ENCODE measurements around the gene FKBP11.

FKBP11 gene

DNA sequence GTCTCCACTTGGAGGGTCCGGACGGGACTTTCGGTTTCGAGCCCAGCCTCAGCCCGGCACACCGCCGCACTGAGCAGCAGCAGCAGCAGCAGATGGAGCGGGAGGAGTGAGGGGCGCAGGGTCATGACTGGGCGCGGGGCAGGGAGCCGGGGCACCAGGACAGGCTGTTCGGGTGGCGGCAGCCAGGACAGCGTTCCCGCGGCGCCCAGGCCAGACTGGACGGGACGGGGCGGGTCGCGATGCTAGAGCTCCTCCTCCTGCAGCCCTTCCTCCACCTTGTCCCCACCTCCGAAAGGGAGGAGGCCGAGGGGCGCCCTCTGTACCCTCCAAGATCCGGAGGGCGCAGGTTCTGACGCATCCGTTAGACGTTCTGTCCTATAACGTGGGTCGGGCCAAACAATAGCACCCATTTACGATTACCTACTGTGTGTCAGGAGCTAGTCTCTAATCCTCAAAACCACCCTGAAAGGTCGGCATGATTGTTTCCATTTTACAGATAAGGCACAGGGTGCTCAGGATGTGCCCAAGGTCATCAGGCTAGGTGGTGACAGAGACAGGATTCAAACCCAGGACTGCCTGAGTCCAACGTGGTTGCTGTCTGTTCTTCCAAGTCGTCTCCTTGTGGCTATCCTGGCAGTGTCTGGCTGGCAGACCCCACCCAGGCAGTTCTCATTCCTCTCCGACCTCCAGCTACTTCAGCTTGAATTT, at the start of gene FKBP11:
Gene FKBP11, minus strand, starts transcription at position 189 of the 708 bp plus-strand sequence. Its CDS starts 64 bp downstream, at position 125.
- DNase-seq = peak; percentile 84 to 86

DNA sequence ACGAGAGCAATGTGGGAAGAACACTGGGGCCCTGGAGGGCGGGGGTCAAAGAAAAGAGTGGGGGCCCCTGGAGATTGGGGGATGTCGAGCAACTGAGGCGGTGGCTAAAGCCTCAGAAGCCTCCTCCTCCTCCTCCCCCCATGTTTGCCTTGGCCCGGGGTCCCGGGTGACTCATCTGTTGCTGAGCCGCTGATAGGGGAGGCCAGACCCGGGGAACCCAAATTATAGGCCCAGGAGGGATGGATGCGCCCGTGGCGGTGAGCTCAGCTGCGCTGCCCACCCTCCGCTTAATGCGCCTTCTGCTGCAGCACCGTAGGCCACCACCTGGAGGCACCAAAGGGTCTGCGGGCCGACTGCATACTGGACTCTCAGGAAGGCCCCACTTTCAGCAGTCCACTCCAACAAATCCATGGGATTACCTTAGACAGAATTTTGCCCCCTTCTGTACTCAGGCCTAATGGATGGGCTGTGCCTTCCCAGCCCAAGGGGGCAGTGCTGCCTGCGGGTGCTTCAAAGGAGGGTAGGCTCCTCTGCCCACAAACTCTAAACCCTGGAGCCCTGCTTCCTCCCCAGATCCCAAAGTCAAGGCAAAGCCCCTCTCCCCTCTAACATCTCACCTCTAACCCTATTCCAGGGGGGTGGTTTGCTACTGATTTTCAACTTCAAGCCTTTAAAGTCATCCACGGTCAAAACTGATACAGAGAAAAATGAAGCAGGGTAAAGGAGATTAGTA, 48.8 kb upstream of the FKBP11 start:
- peak in 1 of 2 donors; percentile 41 for DNase-seq

DNA sequence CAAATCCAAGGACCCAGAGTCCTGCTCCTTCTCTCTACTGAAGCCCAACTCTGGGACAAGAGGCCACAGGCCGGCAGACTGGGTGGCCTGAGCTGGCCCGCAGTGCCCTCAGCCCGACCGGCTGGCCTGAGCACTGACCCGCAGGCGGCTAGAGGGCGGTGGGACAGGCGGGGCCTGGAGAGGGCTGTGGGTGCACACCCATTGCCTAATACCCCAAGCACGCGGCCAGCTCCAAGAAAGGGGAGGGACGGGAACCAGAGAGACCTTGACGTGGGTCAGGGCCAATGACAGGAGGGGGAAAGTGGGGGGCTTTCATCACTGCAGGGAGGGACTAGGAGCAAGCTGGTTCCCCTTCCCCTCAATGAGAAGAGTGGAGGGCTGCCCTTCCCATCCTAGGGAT, 48.2 kb upstream of the FKBP11 start:
- no peak for DNase-seq

DNA sequence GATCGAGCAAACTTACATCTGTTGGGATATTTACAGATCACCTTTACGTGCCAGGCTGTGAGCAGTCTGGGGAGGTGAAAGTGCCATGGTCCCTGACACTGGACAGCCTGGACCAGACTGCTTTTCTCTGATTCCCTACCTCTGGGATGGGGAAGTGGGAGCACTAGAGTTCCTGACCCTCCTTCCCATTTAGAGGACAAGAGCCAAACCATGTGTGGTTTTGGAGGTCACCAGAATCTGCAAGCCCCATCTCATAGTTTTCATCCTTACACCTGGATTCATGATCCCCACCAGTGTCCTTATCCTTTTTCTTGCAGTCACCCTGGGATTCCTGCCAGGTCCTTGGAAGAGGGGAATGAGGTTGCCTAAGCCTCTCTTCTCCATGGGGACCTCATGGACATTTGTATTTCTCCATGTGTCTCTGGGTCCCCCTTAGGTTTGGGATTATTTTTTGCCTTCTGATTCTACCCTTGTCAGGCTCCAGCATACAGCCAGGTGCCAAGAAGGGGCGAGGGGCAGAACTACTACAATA, 47.7 kb upstream of the FKBP11 start:
- no peak for DNase-seq

DNA sequence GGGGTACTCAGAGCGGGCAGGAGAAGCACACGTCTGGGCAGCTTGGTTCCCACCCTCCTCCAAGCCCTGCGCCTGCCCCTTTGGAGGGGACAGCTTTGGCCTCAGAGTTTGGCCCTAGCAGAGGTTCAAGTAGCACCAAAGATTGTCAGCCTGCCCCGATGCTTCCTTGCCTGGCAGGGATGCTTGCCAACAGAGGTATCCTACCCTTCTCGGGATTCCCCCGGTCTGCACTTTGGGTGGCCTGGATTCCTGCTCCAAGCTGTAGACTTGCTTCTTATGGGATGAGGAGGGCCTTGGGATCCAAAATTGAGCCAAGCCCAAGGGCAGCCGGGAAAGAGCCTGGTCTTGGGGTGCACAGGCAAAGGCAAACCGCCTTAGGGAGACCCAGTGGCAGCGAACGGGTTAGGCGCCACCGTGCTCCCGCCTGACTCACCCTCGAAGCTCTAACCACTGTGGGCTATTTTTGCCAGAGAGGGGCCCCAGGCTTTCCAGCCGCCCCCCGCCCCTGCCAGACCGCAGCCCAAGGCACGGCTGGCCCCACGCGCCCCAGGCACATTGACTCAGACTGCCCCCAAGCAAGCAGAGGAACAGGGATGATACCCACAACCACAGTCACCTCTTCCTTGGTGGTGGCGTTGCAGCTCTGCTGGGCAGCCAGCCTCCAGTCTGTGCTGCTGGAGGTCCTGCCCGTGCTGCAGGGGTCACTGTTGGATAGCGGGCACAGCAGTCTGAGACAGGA, 47.1 kb upstream of the FKBP11 start:
- DNase-seq = no peak

DNA sequence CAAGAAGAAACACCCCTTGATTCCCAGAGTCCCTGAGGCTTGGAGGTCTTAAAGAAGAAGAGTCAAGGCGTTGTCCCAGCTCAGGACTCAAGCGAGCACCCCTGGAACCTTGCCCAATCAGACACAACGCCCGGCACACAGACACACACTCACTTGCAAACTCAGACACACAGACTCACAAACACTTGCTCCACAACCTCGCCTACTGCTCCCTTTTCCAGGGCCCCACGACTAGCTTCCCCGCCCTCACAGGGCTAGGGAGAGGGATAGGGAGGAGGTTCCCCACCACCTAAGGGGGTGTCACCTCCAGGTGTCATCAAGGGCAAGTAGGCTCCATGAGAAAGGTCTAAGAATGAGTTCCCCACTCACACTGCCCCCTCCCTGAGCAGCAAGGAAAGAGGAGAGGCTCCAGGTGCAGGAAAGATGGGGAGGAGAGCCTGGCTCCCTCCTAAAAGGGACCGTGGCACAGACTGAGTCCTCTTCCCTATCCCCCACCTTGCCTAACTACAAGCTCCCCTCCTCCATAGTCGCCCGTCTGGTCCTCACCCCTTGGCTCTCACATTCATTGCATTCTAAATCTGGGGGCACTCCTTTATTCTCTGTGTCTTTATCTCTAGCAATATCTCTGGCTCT, 45.5 kb upstream of the FKBP11 start:
- no peak for DNase-seq

DNA sequence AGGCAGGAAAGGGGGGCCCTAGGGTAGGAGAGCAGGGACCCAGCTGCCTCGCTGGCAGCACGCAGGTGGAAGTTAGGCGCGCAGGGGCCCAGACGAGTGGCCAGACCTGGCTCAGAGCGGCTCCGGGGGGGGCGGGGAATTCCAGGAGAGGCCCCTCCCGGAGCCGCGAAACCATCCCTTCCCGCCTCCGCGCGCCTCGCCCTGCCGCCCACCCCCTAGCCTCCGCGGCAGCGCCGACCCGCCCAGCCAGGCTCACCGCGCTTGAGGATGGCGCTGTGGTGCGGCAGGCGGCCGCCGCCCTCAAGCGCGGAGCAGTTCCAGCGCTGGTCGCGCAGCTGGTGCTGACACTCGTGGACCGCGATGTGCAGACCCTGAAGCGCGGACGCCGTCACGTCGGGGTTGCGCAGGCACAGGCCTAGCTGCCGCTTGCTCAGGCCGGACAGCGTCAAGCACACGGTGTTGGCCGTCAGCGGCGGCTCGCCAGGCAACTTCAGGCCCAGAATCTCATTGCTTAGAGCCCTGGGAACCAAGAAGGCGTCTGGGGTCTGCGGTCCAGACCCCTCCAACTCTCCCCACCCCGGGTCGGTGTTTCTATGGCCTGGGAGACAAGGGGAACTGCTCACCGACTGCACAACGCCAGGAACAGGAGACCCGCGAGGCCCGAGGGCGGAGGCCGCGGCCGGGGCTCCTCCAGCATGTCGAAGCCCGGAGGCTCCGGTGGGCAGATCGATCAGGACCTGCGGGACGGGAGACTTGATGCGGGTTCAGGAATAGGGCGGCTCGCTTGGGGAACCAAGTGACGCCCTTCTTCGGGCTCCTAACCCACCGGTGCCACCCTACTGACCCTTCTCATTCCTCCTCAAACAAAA, 44.8 kb upstream of the FKBP11 start:
- DNase-seq = peak; percentile 15 to 47

DNA sequence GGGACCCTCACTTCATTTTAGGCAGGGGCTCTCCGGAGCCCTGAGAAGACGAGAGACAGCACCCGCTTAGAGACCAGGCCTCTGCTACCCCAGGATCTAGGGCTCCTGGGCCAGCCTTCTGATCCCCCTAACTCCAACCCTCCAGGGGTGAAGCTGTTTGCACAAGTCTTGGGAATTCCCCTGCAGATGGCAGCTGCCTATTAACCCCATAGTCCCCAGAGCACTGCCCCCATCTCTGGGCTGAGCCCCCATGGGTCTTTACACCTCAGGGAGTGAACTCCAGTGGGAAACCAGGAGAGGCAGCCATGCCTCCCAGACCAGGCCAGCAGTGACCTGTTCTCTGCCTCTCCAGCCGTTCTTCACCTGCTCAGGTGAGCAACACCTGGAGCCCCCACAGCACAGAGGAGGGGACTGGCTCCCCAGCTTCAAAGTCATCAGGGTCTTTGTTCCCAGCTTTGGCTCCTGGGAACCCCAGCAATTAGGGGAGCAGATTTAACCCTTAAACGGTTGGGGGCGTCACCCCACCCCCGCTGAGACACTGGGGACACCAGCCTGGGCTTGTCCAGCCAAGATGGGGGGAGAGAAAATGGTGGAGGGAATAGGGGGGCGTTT, 44.0 kb upstream of the FKBP11 start:
- DNase-seq = no peak

DNA sequence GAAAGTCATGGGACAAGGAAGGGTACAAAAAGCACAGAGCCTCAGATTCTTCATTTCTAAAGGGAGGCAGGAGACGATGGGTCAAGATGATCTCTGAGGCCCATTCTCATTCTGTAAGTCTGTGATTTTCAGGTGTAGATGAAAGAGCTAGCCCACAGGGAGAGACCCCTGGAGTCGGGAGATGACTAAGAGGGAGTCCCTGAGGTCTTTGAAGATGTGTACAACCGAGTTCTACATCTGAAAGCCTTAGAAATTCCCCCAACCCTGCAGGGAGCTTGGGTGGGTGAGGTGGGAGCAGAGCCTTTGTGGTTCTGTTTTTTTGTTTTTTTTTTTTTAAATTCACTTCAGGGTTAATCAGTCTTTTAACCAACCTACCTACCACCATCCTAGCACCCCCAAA, 43.2 kb upstream of the FKBP11 start:
- no peak for DNase-seq

DNA sequence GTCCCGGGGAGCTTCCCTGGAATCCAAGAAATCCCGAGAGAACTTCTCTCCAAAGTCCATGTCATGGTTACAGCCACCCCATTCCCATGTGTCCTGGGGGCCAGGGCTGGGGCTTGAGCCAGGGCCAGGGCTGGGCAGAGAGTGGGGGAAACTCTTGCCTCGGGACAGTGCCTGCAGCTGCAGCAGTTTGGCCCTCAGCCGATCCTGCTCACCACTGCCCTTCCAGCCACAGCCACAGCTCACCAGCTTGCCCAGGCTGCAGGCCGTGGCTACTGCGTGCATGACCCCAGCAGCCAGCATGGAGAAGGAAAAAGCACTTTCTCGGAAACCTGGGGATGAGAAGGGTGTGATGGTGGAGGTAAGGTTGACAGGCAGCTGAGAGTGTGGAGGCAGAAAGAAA, 42.7 kb upstream of the FKBP11 start:
- DNase-seq = no peak

DNA sequence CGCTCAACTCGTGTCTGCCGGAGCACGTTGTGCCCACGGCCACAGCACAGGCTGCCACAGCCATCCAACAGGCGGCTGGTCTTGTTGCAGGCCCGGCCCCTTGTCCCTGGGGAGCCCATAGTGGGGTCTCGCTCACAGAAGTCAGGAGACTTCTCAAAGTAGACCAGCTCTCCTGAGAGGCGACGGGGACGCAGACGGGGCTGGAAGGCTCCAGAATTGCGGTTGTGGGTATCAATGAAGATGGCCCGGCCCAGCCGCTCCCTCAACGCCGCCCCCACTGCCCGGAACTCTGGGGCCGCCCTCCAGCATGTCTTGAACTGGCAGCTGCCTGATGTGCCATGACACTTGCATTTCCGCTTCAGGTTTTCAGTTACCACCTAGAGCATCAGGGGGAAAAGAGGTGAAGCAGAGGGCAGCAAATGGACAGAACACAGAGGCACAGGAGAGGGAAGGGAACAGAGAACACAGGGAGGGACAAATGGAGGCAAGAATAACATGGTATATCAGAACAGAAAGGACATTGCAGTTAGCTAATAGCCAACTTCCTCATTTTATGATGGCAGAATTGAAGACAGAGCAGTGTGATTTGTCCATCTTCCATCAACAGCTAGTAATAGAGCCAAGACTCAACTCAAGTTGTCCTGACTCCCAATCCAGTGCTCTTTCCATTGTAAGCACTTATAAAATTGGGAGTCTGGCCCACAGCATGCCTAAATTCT, 41.0 kb upstream of the FKBP11 start:
- no peak for DNase-seq

DNA sequence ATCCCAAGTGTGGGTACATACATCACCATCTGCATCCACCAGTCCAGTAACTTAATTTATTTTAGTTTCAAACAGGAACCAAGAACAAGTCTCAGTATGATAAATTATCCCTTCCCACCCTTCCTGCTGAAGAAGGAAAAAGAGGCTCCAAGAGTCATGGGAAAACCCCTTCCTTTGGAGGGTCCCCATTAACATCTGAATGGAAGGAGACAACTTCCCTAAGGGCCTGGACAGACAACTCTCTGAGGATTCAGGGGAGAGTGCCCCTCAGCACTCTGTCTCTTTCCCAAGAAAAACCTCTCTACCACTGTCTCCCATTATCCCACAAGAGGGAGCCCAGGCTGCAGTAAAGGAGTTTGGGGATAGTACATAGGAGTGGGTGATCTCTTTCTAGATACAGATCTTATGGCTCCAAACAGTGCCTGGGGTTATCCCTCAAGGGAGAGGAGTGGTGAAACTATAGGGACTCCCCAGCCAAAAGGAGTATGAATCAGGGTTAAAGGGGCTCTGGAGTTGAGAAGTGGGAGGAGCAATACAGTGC, 40.1 kb upstream of the FKBP11 start:
- no peak for DNase-seq

DNA sequence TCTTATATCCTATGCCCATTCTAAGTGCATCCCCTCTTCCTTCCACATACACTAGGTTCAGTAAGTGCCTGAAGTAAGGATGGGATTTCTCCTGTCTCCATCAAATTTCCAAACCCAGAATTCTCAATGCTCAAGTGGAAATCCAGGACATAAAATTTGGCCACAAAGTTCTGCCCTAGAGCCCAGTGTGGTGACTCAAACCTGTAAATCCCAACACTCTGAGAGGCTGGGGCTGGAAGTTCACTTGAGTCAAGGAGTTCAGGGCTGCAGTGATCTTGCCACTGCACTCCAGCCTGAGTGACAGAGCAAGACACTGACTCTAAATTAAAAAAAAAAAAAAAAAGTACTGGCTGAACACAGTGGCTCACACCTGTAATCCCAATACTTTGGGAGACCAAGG, 36.5 kb upstream of the FKBP11 start:
- no peak for DNase-seq

DNA sequence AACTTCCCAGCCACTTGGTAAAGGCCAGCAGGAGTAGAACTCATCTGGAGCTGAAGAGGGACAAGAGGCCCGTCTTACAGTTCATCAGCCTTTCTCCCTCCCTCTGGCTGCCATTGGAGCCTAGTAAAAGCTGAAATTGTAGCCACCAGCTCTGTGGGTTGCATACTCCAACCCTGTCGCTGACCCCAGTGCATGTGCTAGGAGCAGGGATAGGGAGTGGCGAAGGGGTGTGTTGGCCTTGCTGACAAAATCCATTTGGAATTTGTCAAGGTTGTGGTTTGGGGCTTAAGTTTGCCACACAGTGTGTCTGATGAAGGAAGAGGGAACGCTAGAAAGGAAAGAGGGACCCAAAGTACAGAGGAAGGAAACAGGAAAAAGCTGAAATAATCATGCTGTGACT, 36.0 kb upstream of the FKBP11 start:
- no peak for DNase-seq

DNA sequence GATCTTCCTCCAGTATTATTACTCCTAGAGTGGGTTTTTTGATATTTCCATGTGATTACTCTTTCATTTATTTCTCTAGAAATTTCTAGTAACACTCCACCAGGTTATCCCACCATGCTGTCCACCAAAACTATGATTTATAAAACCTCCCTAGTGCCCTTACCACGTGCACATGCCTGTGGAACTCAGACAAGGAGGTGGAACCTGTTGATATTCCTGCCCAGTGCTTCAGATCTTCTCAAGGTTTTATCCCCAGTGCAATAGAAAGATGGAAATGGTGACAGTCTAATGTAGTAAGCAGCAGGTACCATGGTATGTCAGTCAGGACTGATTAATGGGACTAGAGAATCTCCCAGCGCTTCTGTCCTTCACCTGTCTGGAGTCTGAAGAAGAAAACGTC, 35.5 kb upstream of the FKBP11 start:
- no peak for DNase-seq

DNA sequence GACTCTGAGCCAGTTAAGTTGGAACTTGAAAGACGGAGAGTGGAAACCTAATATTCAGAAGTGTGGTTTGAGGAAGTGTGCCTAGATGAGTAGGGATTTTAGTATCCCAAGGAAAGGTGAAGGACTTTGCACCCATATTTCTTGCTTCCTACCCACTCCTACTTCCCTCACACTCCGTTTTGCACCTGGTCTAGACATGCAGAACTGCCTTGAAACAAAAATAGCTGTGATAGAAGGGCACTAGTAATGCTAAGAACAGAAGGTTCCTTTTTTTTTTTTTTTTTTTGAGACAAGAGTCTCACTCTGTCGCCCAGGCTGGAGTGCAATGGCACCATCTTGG, 32.7 kb upstream of the FKBP11 start:
- DNase-seq = no peak

DNA sequence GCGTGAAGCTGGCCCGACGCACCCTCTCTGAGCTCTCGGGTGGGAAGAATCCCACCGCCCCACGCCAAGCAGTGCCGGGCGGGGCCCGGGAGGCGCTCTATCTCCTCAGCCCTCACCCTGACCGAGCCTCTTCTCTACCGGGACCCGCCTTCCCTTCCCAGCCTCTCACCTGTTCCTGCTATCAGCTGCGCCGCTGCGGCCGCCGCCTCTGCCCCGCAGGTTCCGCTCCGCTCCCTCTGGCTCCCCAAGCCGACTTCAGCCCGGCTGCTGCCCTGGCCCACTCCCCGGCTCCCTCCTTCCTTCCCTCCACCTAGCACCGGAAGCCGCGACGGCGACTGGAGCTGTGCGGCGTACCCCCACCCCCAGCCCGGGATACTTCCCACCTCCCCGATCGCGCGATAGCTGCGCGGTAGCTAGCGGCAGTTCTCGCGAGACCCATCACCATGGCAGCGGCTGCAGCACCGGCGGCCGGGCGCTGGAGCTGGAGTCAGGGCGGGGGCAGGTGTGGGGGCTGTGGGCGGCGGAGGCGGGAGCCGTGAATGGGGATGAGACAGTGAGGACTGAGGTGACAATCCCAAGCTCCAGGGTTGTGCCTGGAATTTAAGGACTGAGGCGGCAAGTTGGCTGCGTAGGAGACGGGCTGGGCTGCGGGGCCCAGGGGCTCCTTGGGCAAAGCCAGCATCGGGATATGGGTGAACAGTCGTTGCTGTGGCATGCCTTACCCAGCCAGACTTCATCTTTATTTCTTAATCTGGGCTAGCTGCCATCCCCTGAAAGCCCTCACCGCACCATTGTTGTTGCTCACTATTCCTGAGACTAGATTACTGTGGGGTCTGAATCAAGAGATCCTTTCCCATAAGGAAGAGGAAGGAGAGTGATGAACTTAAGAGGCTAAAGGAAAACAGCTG, 32.1 kb upstream of the FKBP11 start, which contains the start of gene ARF3:
Gene ARF3, minus strand, starts transcription at position 347 of the 908 bp plus-strand sequence. CDS start 16,392 bp downstream, outside the sequence.
- DNase-seq = peak; percentile 91 to 93

DNA sequence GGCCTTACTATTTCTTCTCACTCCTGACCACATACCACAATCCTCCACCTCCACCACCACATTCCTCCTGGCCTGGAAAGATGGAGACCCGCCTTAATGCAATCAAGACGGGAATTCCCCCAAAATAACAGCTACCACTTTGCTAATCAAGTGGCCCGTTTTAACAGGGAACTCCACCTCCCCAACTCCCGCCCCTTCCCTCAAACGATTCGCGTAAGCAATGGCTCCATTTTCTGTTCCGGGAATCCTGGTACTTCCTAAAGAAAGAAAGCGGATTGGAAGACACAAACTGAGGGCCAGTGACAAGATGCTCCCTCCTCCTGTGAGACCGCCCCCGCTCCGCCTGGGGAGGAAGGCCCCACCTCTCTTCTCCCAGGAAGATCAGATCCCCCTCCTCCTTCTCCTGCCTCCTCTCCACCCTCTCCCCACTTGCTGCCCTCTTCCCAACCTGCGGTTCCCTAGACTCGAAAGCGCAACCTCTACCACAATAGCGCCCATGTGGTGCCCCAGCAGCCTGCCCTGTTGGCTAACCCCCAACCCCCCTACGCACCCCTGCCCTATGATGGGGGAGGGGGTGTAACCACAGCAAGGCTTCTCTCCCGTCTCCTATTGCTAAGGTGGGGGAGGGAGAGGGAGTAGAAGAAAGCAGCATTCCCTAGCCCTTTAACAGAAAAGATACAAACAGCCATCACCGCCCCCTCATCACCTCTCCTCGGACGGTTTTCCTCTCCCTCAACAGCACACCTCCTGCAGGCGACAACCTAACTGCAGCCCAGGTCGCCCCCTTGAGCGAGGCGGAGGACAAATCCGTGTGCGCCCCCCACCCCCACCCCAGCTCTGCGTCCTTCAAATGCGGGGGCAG, 31.2 kb upstream of the FKBP11 start:
- DNase-seq = peak; percentile 57 to 66

All from CD4-positive, alpha-beta T cell treated with Interferon alpha-2 for 1 hour (primary cell).